HG03432 (cell line): ENCODE data around the gene LCE2C.
"Not testable (repeated sequence)": the region's sequence is repeated elsewhere in the genome, so short reads cannot be mapped to it uniquely, and the experiment has no call there.

Experiments used
- ATAC-seq: cut with Tn5 transposase; IDR thresholded peaks from one replicate; pipeline ENCODE4 v1.9.1; 2021; ENCODE audit warnings: mild to moderate bottlenecking, moderate library complexity; ENCODE audit not compliant: unreplicated experiment

Gene LCE2C, protein sequence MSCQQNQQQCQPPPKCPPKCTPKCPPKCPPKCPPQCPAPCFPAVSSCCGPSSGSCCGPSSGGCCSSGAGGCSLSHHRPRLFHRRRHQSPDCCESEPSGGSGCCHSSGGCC

DNA sequence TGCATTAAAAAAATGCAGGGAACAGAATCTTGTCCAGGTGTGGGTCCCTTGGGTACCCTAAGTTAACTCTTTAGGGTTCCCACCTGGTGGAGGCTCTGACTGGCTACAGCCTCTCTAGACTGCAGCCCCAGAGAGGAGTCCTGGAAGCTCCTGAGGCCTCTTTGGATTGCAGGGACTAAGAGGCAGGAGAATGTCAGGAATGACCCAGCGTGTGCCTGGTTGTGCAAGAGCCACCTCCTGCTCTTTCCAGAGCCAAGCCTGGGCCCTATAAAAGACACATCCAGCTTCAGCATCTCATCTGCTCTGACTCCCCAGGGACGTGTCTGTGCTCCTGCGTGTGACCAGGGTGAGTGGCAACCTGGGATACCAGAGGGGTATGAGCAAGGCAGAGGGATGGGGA, at the start of gene LCE2C:
TSS of gene LCE2C (plus strand) at position 297 of the 400 bp plus-strand sequence. CDS start 737 bp downstream, outside the sequence.
- ATAC-seq: not testable (repeated sequence)

DNA sequence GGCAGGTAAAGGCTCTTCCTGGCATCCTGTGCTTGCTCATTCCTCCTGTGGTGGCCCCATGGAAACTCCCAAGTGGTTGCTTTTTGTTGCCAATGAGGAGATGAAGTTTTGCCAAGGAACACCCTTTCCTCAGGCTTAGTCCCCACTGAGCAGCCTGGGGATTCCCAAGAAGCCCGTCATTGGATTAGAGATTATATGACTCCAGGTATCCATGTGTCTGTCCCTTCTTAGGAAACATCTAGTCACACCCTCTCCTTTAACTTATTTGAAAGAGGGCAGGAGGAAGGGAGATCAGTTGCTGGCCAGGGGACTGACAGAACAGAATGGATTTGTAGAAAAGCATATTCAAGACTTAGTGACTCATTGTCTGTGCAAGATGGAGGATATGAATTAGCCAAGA, 48.3 kb upstream of the LCE2C start:
- no peak for ATAC-seq

DNA sequence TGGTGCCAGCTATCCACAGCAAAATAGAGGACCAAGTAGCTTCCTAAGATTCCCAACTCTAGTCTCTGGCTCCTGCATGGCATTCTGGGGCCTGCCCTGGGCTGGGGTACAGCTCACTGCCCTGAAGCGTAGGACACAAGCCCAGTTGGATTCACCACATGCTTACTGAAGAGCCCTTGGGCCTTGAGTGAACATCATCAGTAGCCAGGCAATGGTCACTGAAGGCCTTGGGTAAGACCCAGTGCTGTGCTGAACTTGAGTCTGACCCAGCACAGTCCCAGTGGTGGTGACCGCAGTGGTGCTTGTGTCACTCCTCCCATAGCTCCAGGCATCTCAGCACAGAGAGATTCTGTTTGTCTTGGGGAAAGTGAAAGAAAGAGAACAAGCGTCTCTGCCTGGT, 44.5 kb upstream of the LCE2C start:
- no peak for ATAC-seq

DNA sequence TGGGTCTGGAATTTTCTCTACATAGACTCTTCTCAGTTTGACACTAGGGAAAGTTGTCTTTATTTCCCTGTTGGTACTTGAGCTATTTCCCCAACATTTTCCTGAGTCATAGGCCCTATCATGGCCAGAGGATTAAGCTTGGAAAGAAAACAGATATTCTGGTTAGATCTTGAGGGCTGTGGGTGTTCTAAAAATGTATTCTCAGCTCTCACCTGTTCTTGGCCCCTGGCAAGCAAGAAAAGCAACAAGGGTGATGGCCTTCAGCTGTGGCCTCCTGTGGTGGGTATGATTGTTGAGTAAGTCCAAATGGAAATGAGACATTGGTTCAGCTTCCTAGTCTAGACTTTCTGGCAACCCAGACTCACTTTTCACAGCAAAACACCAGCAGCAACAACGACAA, 34.7 kb upstream of the LCE2C start:
- ATAC-seq: no peak

DNA sequence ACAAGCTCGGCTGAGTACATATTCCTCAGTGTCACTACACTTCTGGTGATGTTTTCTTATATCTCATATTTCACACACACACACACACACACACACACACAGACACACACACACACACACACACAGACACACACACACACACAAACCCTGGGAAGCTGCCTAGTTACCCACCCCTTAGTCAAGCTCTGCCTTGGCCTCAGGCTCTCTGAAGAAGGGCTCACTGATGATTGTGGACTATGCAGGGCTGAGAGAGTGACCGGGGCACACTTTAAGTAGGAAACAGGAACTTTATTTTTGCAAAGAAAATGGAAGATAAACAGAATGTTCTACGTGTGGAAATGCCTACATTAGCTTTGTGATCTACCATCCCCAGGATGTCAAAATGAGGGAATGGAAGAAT, 31.1 kb upstream of the LCE2C start:
- ATAC-seq: no peak

DNA sequence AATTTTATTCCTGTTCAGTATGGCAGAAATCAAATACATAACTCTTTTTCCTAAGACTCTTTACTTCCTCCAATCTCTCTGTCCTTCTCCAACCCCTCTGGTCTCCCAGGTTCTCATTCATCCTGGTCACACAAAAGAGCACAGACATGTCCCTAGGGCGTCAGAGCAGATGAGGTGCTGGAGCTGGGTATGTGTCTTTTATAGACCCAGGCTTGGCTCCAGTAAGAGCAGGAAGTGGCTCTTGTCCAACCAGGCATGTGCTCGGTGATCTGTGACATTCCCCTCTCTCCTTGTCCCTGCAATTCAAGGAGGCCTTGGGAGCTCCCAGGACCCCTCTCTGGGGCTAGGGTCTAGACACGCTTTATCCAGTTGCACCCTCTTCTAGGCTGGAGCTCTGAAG, 29.9 kb upstream of the LCE2C start:
- ATAC-seq: no peak

DNA sequence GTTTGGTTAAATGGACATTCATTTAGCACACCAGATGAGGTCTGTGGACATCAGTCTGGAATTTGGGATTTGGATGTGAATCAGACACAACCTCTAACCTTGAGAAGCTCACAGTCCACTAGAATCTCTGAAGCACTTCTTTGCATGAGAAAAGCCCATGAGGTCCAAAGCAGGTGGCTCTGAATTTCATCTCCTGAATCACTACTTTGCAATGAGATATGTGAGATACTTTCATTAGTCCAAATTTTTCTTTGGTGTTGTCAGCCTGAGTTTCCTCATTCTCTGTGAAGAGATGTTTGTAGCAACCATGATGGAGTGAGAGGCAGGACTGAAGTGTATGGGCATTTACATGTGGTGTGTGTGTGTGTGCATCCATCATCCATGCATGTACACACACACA, 28.4 kb upstream of the LCE2C start:
- ATAC-seq: no peak

DNA sequence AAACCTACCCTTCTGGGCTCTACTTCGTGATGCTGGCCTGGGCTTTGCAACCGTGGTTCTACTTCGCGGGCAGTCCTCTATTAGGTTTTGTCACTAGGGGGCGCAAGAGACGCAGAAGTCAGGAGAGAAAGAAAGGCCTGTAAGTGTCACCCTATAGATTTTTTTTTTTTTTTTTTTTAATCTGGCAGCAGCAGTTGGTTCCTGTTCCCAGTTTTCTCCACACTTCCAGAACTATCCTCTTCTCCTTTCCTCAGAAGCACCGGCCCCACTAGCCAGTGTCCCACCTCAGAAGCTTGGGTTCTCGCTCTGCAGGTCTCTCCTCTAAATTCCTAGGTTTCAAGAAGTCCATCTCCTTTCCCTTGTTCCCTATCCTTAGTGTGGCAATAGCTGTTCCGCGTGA, 21.0 kb upstream of the LCE2C start:
- no peak for ATAC-seq

DNA sequence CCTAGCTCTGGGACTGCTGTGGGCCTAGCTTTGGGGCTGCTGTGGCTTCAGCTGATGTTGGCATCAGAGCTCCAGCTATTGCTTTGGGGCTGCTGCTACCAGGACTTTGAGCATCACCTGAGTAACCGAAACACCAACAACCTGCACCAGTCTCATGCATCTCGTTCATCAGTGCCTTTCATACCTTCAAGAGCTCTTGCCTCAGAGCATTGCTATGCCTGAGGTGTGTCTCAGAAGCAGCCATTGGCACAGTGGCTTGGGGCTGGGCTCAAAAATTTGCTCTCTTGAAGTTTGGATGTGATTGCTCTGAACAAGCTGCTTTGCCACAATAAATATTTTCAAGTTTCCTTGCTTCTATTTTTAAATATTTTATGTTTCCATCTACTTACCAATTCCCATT, 18.6 kb upstream of the LCE2C start:
- ATAC-seq: no peak

DNA sequence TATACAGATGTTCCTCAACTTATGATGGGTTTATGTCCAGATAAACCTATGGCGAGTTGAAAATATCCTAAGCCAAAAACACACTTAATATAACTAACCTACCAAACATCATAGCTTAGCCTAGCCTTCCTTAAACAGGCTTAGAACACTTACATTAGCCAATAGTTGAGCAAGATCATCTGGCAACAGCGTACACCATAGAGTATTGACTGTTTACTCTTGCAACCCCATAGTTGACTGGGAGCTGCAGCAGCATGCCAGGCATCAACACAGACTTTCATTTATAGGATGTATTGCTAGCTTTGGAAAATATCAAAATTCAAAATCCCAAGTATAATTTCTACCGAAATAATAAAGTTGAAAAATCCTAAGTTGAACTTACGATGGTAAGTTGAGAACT, 17.4 kb upstream of the LCE2C start:
- ATAC-seq: no peak

DNA sequence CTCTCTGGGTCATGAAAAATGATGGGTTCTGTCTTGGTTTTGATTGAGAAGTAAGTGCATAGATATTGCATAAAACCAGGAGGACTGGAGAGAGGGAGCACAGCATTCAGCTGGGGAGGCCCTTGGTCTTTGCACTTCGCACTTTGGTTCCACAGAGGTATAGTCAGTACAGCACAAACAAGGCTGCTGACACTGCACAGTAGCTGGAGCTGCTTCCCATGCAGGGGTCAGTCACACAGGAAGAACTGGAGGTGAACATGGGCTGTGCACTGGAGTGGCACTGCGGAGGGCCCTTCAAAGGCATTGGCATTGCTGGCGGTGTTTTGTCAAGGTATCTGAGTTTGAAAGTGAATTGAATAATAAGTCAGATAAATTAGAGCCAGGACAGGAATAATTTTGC, 16.4 kb upstream of the LCE2C start:
- ATAC-seq: no peak

DNA sequence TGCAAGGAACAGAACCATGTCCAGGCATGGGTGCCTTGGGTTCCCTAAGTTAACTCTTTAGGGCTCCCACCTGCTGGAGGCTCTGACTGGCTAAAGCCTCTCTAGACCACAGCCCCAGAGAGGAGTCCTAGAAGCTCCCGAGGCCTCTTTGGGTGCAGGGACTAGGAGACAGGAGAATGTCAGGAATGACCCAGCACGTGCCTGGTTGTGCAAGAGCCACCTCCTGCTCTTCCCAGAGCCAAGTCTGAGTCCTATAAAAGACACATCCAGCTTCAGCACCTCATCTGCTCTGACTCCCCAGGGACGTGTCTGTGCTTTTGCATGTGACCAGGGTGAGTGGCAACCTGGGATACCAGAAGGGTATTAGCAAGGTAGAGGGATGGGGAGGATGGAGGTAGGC, 12.0 kb upstream of the LCE2C start, which contains the start of gene LCE2D:
TSS of gene LCE2D (plus strand) at position 283 of the 400 bp plus-strand sequence. CDS start 726 bp downstream, outside the sequence.
- ATAC-seq: no peak

DNA sequence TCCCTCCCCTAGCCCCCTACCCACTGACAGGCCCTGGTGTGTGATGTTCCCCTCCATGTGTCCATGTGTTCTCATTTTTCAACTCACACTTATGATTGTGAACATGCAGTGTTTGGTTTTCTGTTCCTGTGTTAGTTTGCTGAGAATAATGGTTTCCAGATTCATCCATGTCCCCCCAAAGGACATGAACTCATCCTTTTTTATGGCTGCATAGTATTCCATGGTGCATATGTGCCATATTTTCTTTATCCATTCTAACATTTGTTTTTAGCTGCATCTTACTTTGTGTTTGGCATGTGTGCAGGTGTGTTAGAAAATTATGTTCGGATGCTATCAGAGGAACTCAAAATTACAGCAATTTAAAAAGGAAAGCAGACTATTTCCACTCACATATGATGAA, 8.9 kb upstream of the LCE2C start:
- ATAC-seq: not testable (repeated sequence)

DNA sequence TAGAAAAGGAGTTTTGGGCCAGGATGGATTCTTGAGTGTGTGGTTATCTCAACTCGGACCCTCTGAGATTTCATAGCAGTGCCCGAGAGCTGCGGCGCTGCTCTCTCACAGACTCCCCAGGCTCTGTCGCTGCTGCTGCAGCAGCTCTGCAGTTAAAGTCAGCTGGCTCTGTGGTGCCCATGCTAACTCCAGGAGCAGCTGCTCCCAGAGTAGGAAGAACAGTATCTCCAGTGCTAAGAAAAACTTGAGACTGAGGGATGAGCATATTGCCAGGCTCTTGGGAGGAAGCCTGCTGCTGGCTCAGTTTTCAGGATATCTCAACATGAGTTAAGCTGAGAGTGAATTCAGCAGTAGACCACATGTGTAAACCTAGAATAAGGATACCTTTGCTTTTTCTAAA, 7.4 kb upstream of the LCE2C start:
- no peak for ATAC-seq

DNA sequence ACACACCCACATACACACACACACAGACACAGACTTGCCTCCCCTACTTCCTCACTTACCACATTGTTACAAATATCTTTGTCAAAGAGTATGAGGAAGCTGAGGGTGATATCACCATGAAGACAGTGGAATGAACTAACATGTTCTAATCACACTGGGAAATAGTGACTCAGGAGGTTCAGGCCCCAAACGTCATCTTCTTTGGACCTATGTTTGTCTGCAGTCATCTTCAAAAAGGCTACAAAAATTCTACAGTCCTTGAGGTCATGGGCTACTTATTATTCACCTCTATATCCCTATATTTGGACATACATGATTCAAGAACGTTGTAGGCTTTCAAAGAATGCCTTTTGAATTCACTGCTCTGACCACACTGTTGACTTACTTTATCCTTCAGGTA, 2.1 kb upstream of the LCE2C start:
- no peak for ATAC-seq

DNA sequence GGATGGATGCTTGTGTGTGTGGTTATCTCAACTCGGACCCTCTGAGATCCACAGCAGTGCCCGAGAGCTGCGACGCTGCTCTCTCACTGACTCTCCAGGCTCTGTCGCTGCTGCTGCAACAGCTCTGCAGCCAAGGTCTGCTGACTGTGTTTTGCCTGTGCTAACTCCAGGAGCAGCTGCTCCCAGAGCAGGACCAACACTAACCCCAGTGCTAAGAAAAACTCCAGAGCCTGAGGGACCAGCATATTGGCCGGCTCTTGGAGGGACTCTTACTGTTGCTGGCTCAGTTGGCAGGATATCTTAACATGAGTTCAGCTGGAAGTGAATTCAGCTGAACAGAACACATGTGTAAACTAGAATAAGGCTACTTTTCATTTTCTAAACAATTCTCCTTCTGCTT, 4.4 kb downstream of the LCE2C start:
- no peak for ATAC-seq

DNA sequence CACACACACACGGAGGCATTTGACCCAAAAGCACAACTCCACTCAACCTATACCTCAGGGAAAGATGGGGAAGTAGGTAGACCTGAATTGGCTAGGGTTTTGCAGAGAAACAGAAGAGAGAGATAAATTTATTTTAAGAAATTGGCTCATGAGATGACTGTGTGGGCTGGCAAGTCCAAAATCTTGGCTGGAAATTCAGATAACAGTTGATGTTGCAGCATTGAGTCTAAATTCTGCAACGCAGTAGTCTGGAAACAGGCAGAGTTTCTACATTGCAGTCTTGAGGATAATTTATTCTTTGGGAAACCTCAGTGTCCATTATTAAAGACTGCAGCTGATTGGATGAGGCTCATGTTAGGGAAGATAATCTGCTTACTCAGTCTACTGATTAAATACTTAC, 6.5 kb downstream of the LCE2C start:
- no peak for ATAC-seq

DNA sequence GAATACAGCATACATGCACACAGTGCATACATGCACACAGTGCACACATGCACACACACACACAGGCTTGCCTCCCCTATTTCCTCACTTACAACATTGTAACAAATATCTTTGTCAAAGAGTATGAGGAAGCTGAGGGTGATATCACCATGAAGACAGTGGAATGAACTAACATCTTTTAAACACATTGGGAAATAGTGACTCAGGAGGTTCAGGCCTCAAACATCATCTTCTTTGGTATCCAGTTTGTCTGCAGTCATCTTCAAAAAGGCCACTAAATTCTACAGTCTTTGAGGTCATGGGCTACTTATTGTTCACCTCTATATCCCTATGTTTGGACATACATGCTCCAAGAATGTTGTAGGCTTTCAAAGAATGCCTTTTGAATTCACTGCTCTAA, 8.8 kb downstream of the LCE2C start:
- ATAC-seq: no peak

DNA sequence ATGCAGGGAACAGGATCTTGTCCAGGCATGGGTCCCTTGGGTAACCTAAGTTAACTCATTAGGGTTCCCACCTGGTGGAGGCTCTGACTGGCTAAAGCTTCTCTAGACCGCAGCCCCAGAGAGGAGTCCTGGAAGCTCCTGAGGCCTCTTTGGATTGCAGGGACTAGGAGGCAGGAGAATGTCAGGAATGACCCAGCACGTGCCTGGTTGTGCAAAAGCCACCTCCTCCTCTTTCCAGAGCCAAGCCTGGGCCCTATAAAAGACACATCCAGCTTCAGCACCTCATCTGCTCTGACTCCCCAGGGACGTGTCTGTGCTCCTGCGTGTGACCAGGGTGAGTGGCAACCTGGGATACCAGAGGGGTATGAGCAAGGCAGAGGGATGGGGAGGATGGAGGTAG, 10.7 kb downstream of the LCE2C start, which contains the start of gene LCE2B:
TSS of gene LCE2B (plus strand) at position 301 of the 400 bp plus-strand sequence. CDS start 721 bp downstream, outside the sequence.
- ATAC-seq: not testable (repeated sequence)

DNA sequence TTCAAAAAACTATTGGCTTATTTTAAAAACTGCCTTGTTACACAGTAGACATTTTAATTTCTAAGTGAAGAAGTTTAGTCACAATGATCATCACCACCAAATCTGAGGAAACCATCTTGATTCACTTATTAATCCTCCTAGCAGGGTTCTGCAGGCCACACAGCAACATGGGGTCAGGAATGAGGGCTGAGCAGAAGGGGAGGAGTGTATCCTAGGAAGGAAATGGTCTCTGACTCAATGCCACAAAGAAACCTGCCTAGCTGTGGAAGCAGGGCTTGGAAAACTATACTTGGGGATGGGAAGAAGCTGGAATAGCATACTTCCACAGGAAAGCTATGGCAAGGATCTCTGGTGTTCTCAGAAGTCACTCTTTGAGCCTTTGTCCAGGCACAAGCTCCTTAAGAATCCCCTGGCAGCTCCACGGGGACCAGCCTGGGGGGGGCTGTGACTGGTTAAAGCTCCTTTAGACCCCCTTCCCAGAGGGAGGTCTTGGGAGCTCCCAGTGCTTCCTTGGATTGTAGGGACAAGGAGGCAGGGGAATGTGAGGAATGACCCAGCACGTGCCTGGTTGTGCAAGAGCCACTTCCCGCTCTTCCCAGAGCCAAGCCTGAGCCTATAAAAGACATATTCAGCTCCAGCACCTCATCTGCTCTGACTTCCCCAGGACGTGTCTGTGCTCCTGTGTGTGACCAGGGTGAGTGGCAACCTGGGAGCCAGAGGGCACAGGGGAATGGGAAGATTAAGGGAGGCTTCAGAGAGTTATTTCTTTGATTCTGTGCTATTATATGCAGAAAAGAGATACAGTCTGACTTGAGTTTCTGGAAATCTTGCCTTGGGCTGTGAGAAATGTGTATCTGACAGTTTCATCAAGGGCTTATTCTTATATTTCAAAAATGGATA, 22.9 kb downstream of the LCE2C start, which contains the start of gene LCE2A:
TSS of gene LCE2A (plus strand) at position 645 of the 900 bp plus-strand sequence. CDS start 557 bp downstream, outside the sequence.
- no peak for ATAC-seq

DNA sequence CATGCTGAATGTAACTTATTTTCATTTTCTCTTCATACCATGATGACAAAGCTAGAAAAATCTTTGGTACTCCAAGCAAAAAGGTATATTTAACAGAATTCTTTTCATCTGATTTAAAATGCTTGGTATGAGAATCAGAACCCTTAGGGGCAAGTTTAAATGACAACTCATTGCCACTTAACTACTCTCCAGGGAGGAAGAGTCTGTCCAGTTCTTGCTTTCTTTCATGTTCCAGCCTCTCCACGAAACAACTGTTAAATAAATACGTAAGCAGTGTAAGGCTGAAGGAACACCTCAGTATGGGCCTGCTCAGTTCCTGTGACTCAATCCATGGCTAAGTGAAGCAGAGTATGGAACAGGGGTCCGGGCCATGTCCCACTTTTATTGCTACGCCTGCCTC, 24.7 kb downstream of the LCE2C start:
- no peak for ATAC-seq

DNA sequence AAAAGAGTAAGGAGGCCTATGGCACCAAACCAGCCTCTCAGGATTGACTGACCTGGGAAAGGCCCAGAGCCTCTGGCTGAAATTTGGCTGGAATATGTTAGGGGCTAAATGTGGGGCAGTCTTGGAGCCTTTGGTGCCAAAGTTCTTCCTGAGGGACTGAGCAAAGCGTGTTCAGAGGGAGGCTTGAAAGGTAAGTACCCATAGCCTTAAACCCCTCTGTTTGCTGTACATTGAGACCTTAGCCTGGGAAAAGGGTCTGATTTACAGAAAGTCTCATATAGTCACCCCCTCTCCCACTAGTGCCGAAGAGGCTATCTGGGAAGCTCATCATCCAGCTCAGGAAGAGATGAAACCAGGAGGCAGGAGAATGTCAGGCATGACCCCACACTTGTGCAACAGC, 32.8 kb downstream of the LCE2C start, which contains the start of gene LCE4A:
TSS of gene LCE4A (plus strand) at position 301 of the 400 bp plus-strand sequence. CDS start 916 bp downstream, outside the sequence.
- ATAC-seq: no peak
